ENCODE measurements around the gene ZNF280C.

GRCh38 chrX:130179579-130180215, 89.0 kb downstream of the ZNF280C start:
- no peak for TF ChIP-seq EP300 (IDR thresholded peaks at IDR 0.05)
- no peak for TF ChIP-seq POLR2A (IDR thresholded peaks at IDR 0.05)
- no peak for TF ChIP-seq POLR2AphosphoS5 (IDR thresholded peaks at IDR 0.05)
